Epithelial cell of umbilical artery (primary cell): Measurements from ENCODE around the gene EVC. TPM values are rescaled to one million over a fixed set of nuclear protein-coding genes. Genes with fewer than 3 reads are reported as not detected.

Experiments
- total RNA-seq: library from RNA; depleted of rRNA; stranded (reverse); fragments of >200 nt; gene quantifications from 2 replicates; pipeline ENCODE4 v1.2.3, GENCODE V29; 2014

EVC gene
- total RNA-seq = 12.0 and 26.6 TPM in 2 replicates

DNA sequence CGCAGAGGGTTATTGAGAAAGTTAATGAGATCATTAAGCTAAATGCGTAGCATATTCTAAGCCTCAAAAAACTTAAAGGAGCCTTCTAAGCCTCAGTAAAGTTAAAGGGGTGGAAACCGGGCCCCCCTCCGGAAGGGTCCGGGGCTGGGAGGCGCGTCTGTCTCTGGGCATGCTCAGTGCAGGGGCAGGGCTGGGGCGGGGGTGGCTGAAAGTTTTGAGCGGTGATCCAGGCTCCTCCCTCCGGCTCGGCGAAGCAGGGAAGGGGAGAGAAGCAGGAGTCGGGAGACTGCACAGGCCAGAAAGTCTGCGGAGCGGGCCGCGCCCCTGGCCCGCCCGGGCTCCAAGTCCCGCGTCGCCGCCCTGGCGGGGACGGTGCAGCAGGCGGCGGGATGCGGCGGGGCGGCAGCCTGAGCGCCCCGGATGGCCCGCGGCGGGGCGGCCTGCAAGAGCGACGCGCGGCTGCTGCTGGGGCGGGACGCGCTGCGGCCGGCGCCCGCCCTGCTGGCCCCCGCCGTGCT, at the start of gene EVC:
Gene EVC, plus strand, starts transcription at position 241 of the 518 bp plus-strand sequence. Its CDS starts 180 bp downstream, at position 421.

DNA sequence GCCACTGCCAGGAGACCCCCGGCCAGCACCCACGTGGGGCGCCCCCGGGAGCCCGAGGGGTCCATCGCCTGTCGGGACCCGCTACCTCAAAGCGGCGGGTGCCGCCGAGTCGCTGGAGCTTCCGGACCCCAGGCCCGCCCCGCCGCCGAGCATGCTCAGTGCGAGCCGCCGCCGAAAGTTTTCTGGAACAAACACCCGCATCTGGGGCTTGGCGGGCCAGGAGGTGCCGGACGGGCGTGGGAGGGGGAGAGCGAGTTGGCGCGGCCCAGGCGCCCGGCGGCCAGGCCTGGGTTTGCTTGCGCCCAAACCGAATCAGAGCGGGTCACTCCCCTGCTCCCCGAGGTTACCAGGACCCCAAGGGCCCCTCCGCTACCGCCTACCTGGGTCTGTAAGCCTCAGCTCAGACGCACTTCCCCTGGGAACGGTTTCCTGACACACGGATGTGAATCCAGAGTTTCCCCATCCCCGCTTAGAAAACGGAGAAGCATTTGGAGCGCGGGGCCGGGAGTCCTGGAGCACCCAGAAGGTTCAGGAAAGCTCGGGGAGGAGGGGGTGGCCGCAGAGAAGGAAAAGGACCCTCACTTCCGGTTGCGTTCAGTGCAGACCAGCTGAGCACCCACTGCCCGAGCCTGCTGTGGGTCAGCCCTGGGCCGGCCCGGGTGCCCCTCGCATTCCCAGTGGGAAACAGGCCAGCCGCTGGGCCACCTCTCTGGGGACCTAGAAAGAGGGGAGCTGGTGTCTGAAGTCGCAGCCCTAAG, 2.4 kb upstream of the EVC start, which contains the start of gene EVC2:
Gene EVC2, minus strand, starts transcription at position 111 of the 758 bp plus-strand sequence. Its CDS starts 46 bp downstream, at position 65.

Other genes with a start within 250 kb of the EVC start
- 6.8 and 11.7 TPM in 2 replicates for gene EVC2, start 2.6 kb upstream of the EVC start, total RNA-seq
- not detected in 2 replicates for gene CRMP1, start 181.9 kb downstream of the EVC start, total RNA-seq